Endothelial cell of umbilical vein (primary cell): Measurements from ENCODE around the gene DOLK. TPM values are rescaled to one million over a fixed set of nuclear protein-coding genes. Genes with fewer than 3 reads are reported as not detected.

Experiments used
- BruUV-seq: library from RNA; stranded (reverse); fragments of 400-500 nt; replicated peaks from 2 replicates; lab custom pipeline; 2021; lab: Mats Ljungman, UMichigan
- CTCF ChIA-PET: fragments of 300-600, 350-600 bp; sonication (Branson Sonifier 250); formaldehyde crosslinking; loops from one replicate; lab custom pipeline; 2021; ENCODE audit warnings: antibody characterized with exemption, inconsistent platforms; lab: Charles Lee
- POLR2A ChIA-PET: fragments of 300-600, 350-600 bp; sonication (Branson Sonifier 250); formaldehyde crosslinking; loops from one replicate; lab custom pipeline; 2021; ENCODE audit warnings: antibody characterized with exemption, inconsistent platforms; lab: Charles Lee
- DNase-seq: peaks from one replicate; pipeline ENCODE4 v3.0.0-alpha.2; 2011; ENCODE audit warnings: low read depth, low spot score
- FAIRE-seq: peaks from 2 replicates; lab custom pipeline; 2011; peaks lifted over from hg19 to GRCh38; lab: Jason Lieb, UNC
- H2AFZ ChIP-seq: 2 replicates; pipeline ENCODE4 v1.6.0; 2012; ENCODE audit warnings: low read depth, low read length, control low read depth, inconsistent platforms
- H3K27ac ChIP-seq: 2 replicates; pipeline ENCODE4 v1.5.1; 2011; ENCODE audit warnings: low read depth, mild to moderate bottlenecking, control low read depth, low read length, moderate library complexity; ENCODE audit not compliant: insufficient read depth
- H3K27me3 ChIP-seq, 2 experiments: 2 replicates each; pipeline versions ENCODE4 v1.6.0 to v1.6.1; 2011; ENCODE audit warnings: low read length in 2 of 2, mixed read lengths in 1 of 2; ENCODE audit not compliant: control insufficient read depth in 2 of 2, insufficient read depth in 2 of 2
- H3K36me3 ChIP-seq, 2 experiments: 2 replicates in 1 of 2; 3 replicates in 1 of 2; pipeline ENCODE4 v1.5.1; 2011; ENCODE audit warnings: low read length in 2 of 2, mild to moderate bottlenecking in 1 of 2, moderate library complexity in 1 of 2; ENCODE audit not compliant: control insufficient read depth in 2 of 2, insufficient read depth in 2 of 2; ENCODE audit errors: extremely low read depth in 1 of 2
- H3K4me1 ChIP-seq: 3 replicates; pipeline ENCODE4 v1.5.1; 2011; ENCODE audit warnings: mild to moderate bottlenecking, low read length; ENCODE audit not compliant: control insufficient read depth, insufficient read depth; ENCODE audit errors: extremely low read depth
- H3K4me2 ChIP-seq: 2 replicates; pipeline ENCODE4 v1.6.1; 2011; ENCODE audit warnings: low read length, control low read depth, mixed read lengths; ENCODE audit not compliant: insufficient read depth
- H3K4me3 ChIP-seq, 3 experiments: fragments of 200-600 bp in 1 of 3; sonication (generic), shearing (Covaris generic) in 1 of 3; replicated peaks in 1 of 3; 2 replicates each; pipeline ENCODE4 v1.5.1; 2011 to 2016; ENCODE audit warnings: control low read depth in 3 of 3, low read length in 3 of 3, mild to moderate bottlenecking in 2 of 3, inconsistent platforms in 1 of 3, low read depth in 1 of 3, moderate library complexity in 1 of 3; ENCODE audit not compliant: insufficient read depth in 1 of 3
- H3K79me2 ChIP-seq: 2 replicates; pipeline ENCODE4 v1.6.0; 2012; ENCODE audit warnings: low read length, inconsistent platforms; ENCODE audit not compliant: control insufficient read depth, insufficient read depth
- H3K9ac ChIP-seq: replicated peaks from 2 replicates; pipeline ENCODE3; 2011; ENCODE audit warnings: low read length, control low read depth; ENCODE audit not compliant: insufficient read depth; ENCODE audit errors: extremely low read depth
- H3K9me1 ChIP-seq: replicated peaks from 3 replicates; pipeline ENCODE4 v1.6.0; 2011; ENCODE audit warnings: mild to moderate bottlenecking, low read length; ENCODE audit not compliant: control insufficient read depth, insufficient read depth; ENCODE audit errors: extremely low read depth
- H3K9me3 ChIP-seq: replicated peaks from 2 replicates; pipeline ENCODE4 v1.5.1; 2012; ENCODE audit warnings: low read length, inconsistent platforms; ENCODE audit not compliant: control insufficient read depth, insufficient read depth
- H4K20me1 ChIP-seq: replicated peaks from 2 replicates; pipeline ENCODE3; 2011; ENCODE audit warnings: mild to moderate bottlenecking, low read length; ENCODE audit not compliant: control insufficient read depth, insufficient read depth; ENCODE audit errors: extremely low read depth
- CTCF ChIP-seq, 2 donors: IDR thresholded peaks; 1 replicate in 1 of 2; 2 replicates in 1 of 2; pipeline ENCODE4 v1.5.1; 2011; ENCODE audit warnings: low read length in 2 of 2, mild to moderate bottlenecking in 2 of 2, moderate library complexity in 2 of 2, control low read depth in 1 of 2, inconsistent platforms in 1 of 2, low read depth in 1 of 2; ENCODE audit not compliant: insufficient read depth in 1 of 2; ENCODE audit errors: extremely low read depth in 1 of 2
- EZH2 ChIP-seq: IDR thresholded peaks from 2 replicates; pipeline ENCODE4 v1.6.1; 2012; ENCODE audit warnings: borderline replicate concordance, low read depth, mild to moderate bottlenecking, moderate library complexity, low read length, inconsistent platforms; ENCODE audit not compliant: severe bottlenecking
- FOS ChIP-seq: IDR thresholded peaks from 2 replicates; pipeline ENCODE4 v1.6.1; 2011; ENCODE audit warnings: mild to moderate bottlenecking, low read length, moderate library complexity, borderline replicate concordance; ENCODE audit not compliant: insufficient read depth
- GATA2 ChIP-seq: IDR thresholded peaks from 2 replicates; pipeline ENCODE4 v1.7.0; 2011; ENCODE audit warnings: low read depth, mild to moderate bottlenecking, moderate library complexity, mixed read lengths, low read length; ENCODE audit not compliant: insufficient read length, insufficient read depth
- JUN ChIP-seq: IDR thresholded peaks from 2 replicates; pipeline ENCODE4 v1.6.1; 2011; ENCODE audit warnings: borderline replicate concordance, low read depth; ENCODE audit not compliant: insufficient read length, insufficient read depth
- MAX ChIP-seq: IDR thresholded peaks from 2 replicates; pipeline ENCODE4 v1.6.1; 2011; ENCODE audit not compliant: insufficient read depth, insufficient read length
- MYC ChIP-seq: IDR thresholded peaks from one replicate; pipeline ENCODE4 v1.6.1; 2011; ENCODE audit warnings: mild to moderate bottlenecking, low read depth, low read length
- POLR2A ChIP-seq: IDR thresholded peaks from 2 replicates; pipeline ENCODE4 v1.6.1; 2012; ENCODE audit warnings: low read depth, mild to moderate bottlenecking, control low read depth, low read length
- POLR2AphosphoS5 ChIP-seq: IDR thresholded peaks from 2 replicates; pipeline ENCODE4 v1.6.1; 2012; ENCODE audit warnings: low read depth, mild to moderate bottlenecking, control low read depth, low read length, moderate library complexity; ENCODE audit not compliant: insufficient read depth
- dilution Hi-C: fragments of 300-500 bp; cut with MboI; formaldehyde crosslinking; loops from one replicate; pipeline ENCODE4 v1.15.0; 2019; ENCODE audit warnings: low sequenced_read_pairs; ENCODE audit not compliant: extremely low pct_ligation_motif_present
- intact Hi-C: fragments of 100-400 bp; cut with micrococcal nuclease; formaldehyde crosslinking; loops from one replicate; pipeline ENCODE4 v1.10.0; 2022
- polyA plus RNA-seq, 4 experiments: library from polyadenylated mRNA; depleted of rRNA in 3 of 4; stranded (reverse) in 3 of 4; unstranded in 1 of 4; fragments of >200 nt; gene quantifications; 2 replicates each; pipeline versions ENCODE4 v1.2.1 to v1.2.3, GENCODE V29; 2011 to 2012; ENCODE audit warnings: missing spikeins in 1 of 4
- total RNA-seq: library from RNA; stranded (reverse); gene quantifications from 2 replicates; pipeline ENCODE4 v1.2.3, GENCODE V29; 2021

Gene DOLK
- total and polyA plus RNA-seq, 2 donors (not counting 3 experiments of a cell fraction or from before 2014, with no cell fraction given): 22.3 to 59.8 TPM

GRCh38 chr9:128911529-128912035 lies 35.8 kb downstream of the DOLK start:
- H3K4me3 ChIP-seq: no peak overlapping the region

More at GRCh38 chr9:128911529-128912035, 35.8 kb downstream of the DOLK start:
- no peak for TF ChIP-seq POLR2A
- peak; percentile 97 for TF ChIP-seq POLR2AphosphoS5
- TF ChIP-seq MAX: peak; percentile 83
- TF ChIP-seq FOS: peak; percentile 90
- TF ChIP-seq EZH2: no peak
- TF ChIP-seq MYC: peak; percentile 95
- peak; percentile 66 for TF ChIP-seq JUN
- TF ChIP-seq GATA2: peak; percentile 46
- no peak for TF ChIP-seq CTCF (IDR thresholded peaks at IDR 0.05; ENCODE audit: extremely low read depth in 1 of 2, insufficient read depth in 1 of 2, low read depth in 1 of 2, low read length in 2 of 2)
- Histone ChIP-seq H3K27ac (peak overlapping the region; percentile 94), H3K4me2 (peak overlapping the region; percentile 26), H3K4me1 (peaks cover 58% of the 10 kb centered on the region), H2AFZ (no peak overlapping the region), H3K9me1 (no peaks in the 10 kb centered on the region), H3K36me3 (peaks cover 21 to 47% of the 10 kb centered on the region in 2 experiments), H3K9ac (peak overlapping the region; percentile 63), H3K9me3 (no peaks in the 10 kb centered on the region), H4K20me1 (no peaks in the 10 kb centered on the region), H3K79me2 (peaks cover 83% of the 10 kb centered on the region), H3K27me3 (no peaks in the 10 kb centered on the region)
- POLR2A ChIA-PET: interaction anchor here (0.6 to 1.7 kb wide), 2 partner anchors 23 to 24 kb away, joined by 3 to 8 read pairs; no protein-coding TSS in a partner anchor
- FAIRE-seq (no peak), DNase-seq (peak; percentile 85)
- dilution Hi-C loops: no loop called here
- intact Hi-C loops: loop anchor here (1.0 kb wide), 3 partner anchors 19 to 29 kb away; partner anchors contain the start of gene LRRC8A
- CTCF ChIA-PET: interaction anchor here (0.8 to 2.6 kb wide), 3 partner anchors 14 to 48 kb away, joined by 3 to 8 read pairs (median 7); no protein-coding TSS in a partner anchor
- BruUV-seq: no TSS peak
